Parathyroid adenoma (tissue), 2 donors: ENCODE measurements around the gene SLC2A6.

ENCODE experiments used
- H2AFZ ChIP-seq: fragments of 300-600 bp; sonication (generic); one replicate; pipeline ENCODE4 v1.7.0; 2017; ENCODE audit warnings: antibody characterized with exemption, mild to moderate bottlenecking
- H3K27ac ChIP-seq: fragments of 300-600 bp; sonication (generic); one replicate; pipeline ENCODE4 v1.7.0; 2017
- H3K27me3 ChIP-seq: fragments of 300-600 bp; sonication (generic); one replicate; pipeline ENCODE4 v1.7.0; 2017; ENCODE audit warnings: low read length; ENCODE audit not compliant: control insufficient read depth, insufficient read depth
- H3K36me3 ChIP-seq: fragments of 300-600 bp; sonication (generic); one replicate; pipeline ENCODE4 v1.7.0; 2017; ENCODE audit warnings: low read length; ENCODE audit not compliant: control insufficient read depth, insufficient read depth
- H3K4me1 ChIP-seq: fragments of 300-600 bp; sonication (generic); one replicate; pipeline ENCODE4 v1.7.0; 2017; ENCODE audit warnings: control low read depth
- H3K4me2 ChIP-seq: fragments of 300-600 bp; sonication (generic); one replicate; pipeline ENCODE4 v1.7.0; 2017; ENCODE audit warnings: low read length
- H3K4me3 ChIP-seq: fragments of 300-600 bp; sonication (generic); one replicate; pipeline ENCODE4 v1.7.0; 2017; ENCODE audit warnings: low read depth, low read length
- H3K79me2 ChIP-seq: fragments of 300-600 bp; sonication (generic); one replicate; pipeline ENCODE4 v1.7.0; 2017; ENCODE audit warnings: control low read depth
- H3K9ac ChIP-seq: fragments of 300-600 bp; sonication (generic); one replicate; pipeline ENCODE4 v1.7.0; 2017; ENCODE audit warnings: mild to moderate bottlenecking
- H3K9me3 ChIP-seq: fragments of 300-600 bp; sonication (generic); one replicate; pipeline ENCODE4 v1.7.0; 2017; ENCODE audit warnings: low read length; ENCODE audit not compliant: control insufficient read depth
- CTCF ChIP-seq: fragments of 300-600 bp; sonication (generic); IDR thresholded peaks from one replicate; pipeline ENCODE4 v1.7.0; 2017; ENCODE audit warnings: antibody characterized with exemption, mild to moderate bottlenecking
- donor health status: primary hyperparathyroidism.

SLC2A6 gene

GRCh38 chr9:133525677-133526076, 46.8 kb upstream of the SLC2A6 start:
- no peak overlapping the region for H3K27ac ChIP-seq

GRCh38 chr9:133524679-133525228, 45.9 kb upstream of the SLC2A6 start, which contains the start of gene MYMK:
Gene MYMK, minus strand, starts transcription at chr9:133524959. Its CDS starts 115 bp downstream, at chr9:133524844.
- no peaks in the 10 kb centered on the region for H3K36me3 ChIP-seq
- no peaks in the 10 kb centered on the region for H3K9me3 ChIP-seq
- no peak within 1 kb of the TSS for H3K27ac ChIP-seq
- no peak for TF ChIP-seq CTCF
- H3K9ac ChIP-seq, result no peak within 1 kb of the TSS
- no peak within 1 kb of the TSS for H3K4me2 ChIP-seq
- no peaks in the 10 kb centered on the region for H3K79me2 ChIP-seq
- no peak within 1 kb of the TSS for H2AFZ ChIP-seq
- no peak within 1 kb of the TSS for H3K4me3 ChIP-seq
- H3K27me3 ChIP-seq, result peaks cover 4% of the 10 kb centered on the region
- H3K4me1 ChIP-seq, result no peaks in the 10 kb centered on the region

More at GRCh38 chr9:133525677-133526076, 46.8 kb upstream of the SLC2A6 start:
- no peaks in the 10 kb centered on the region for H3K36me3 ChIP-seq
- no peak overlapping the region for H2AFZ ChIP-seq
- no peaks in the 10 kb centered on the region for H3K9me3 ChIP-seq
- no peaks in the 10 kb centered on the region for H3K4me1 ChIP-seq
- no peaks in the 10 kb centered on the region for H3K79me2 ChIP-seq
- H3K27me3 ChIP-seq, result peaks cover 4% of the 10 kb centered on the region
- no peak overlapping the region for H3K4me3 ChIP-seq
- H3K9ac ChIP-seq, result no peak overlapping the region
- no peak for TF ChIP-seq CTCF
- no peak overlapping the region for H3K4me2 ChIP-seq

GRCh38 chr9:133524146-133524545, 45.2 kb upstream of the SLC2A6 start:
- Histone ChIP-seq H3K27ac (no peak overlapping the region), H3K79me2 (no peaks in the 10 kb centered on the region), H3K36me3 (no peaks in the 10 kb centered on the region), H3K4me2 (no peak overlapping the region), H3K27me3 (peaks cover 4% of the 10 kb centered on the region), H3K4me3 (no peak overlapping the region), H3K9ac (no peak overlapping the region), H3K4me1 (no peaks in the 10 kb centered on the region), H3K9me3 (no peaks in the 10 kb centered on the region), H2AFZ (no peak overlapping the region)
- TF ChIP-seq CTCF, result no peak

GRCh38 chr9:133523106-133523505, 44.2 kb upstream of the SLC2A6 start:
- Histone ChIP-seq H3K4me1 (no peaks in the 10 kb centered on the region), H3K9ac (no peak overlapping the region), H3K4me2 (no peak overlapping the region), H3K27ac (no peak overlapping the region), H2AFZ (no peak overlapping the region), H3K36me3 (no peaks in the 10 kb centered on the region), H3K9me3 (no peaks in the 10 kb centered on the region), H3K27me3 (peaks cover under 1% of the 10 kb centered on the region), H3K4me3 (no peak overlapping the region), H3K79me2 (no peaks in the 10 kb centered on the region)
- no peak for TF ChIP-seq CTCF
